Measurements from ENCODE around the gene PRR30. TPM values are rescaled to one million over a fixed set of nuclear protein-coding genes. Genes with fewer than 3 reads are reported as not detected.

Gene PRR30
- total RNA-seq, 1 experiment from 2014 or later: not detected

GRCh38 chr2:27093430-27094352 lies 45.5 kb downstream of the PRR30 start:
- intact Hi-C loops (cut with micrococcal nuclease): no loop called here
- DNase-seq (ENCODE audit: low read depth, low spot score): no peak
- Histone ChIP-seq H3K36me3 (ENCODE audit: control insufficient read depth in 1 of 2, insufficient read depth in 2 of 2, low read length in 2 of 2) (no peaks in the 10 kb centered on the region), H3K4me2 (ENCODE audit: low read length) (no peak overlapping the region), H4K20me1 (ENCODE audit: insufficient read depth) (no peaks in the 10 kb centered on the region), H3K9ac (ENCODE audit: low read length) (no peak overlapping the region), H2AFZ (ENCODE audit: low read depth, low read length, poor library complexity, severe bottlenecking) (no peak overlapping the region), H3K9me2 (ENCODE audit: insufficient read depth) (no peaks in the 10 kb centered on the region), H3K4me3 (replicated peaks in 1 of 2; ENCODE audit: low read depth in 1 of 2, low read length in 2 of 2) (no peak overlapping the region), H3K27me3 (ENCODE audit: insufficient read depth, low read length) (no peaks in the 10 kb centered on the region), H3K27ac (ENCODE audit: low read depth, low read length) (no peak overlapping the region), H3K79me2 (ENCODE audit: insufficient read depth, low read length) (no peaks in the 10 kb centered on the region), H3K9me3 (ENCODE audit: control insufficient read depth in 1 of 2, insufficient read depth in 1 of 2, low read depth in 1 of 2, low read length in 2 of 2) (no peaks in the 10 kb centered on the region), H3K4me1 (ENCODE audit: control insufficient read depth in 1 of 2, insufficient read depth in 2 of 2, low read length in 2 of 2) (peaks cover 0 to 9% of the 10 kb centered on the region in 2 experiments; a peak in 1 of 4 replicates)
- CTCF ChIA-PET: no interaction called here
- TF ChIP-seq, protein P1, sequence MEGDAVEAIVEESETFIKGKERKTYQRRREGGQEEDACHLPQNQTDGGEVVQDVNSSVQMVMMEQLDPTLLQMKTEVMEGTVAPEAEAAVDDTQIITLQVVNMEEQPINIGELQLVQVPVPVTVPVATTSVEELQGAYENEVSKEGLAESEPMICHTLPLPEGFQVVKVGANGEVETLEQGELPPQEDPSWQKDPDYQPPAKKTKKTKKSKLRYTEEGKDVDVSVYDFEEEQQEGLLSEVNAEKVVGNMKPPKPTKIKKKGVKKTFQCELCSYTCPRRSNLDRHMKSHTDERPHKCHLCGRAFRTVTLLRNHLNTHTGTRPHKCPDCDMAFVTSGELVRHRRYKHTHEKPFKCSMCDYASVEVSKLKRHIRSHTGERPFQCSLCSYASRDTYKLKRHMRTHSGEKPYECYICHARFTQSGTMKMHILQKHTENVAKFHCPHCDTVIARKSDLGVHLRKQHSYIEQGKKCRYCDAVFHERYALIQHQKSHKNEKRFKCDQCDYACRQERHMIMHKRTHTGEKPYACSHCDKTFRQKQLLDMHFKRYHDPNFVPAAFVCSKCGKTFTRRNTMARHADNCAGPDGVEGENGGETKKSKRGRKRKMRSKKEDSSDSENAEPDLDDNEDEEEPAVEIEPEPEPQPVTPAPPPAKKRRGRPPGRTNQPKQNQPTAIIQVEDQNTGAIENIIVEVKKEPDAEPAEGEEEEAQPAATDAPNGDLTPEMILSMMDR (IDR thresholded peaks at IDR 0.05 in 2 of 3, conservative IDR thresholded peaks at IDR 0.05 in 1 of 3; ENCODE audit: borderline replicate concordance in 1 of 3, insufficient read depth in 1 of 3, low read depth in 2 of 3, low read length in 2 of 3): no peak
- no peak for TF ChIP-seq CBX3 (IDR thresholded peaks at IDR 0.05; ENCODE audit: low read depth)
- no peak for TF ChIP-seq SIN3A (IDR thresholded peaks at IDR 0.05; ENCODE audit: low read depth)
- no peak for TF ChIP-seq SRF (IDR thresholded peaks at IDR 0.05; ENCODE audit: low read depth)
- no peak for TF ChIP-seq ZNF274 (IDR thresholded peaks at IDR 0.05; ENCODE audit: low read depth, low read length)
- RAD21 ChIA-PET (ENCODE audit: low non-redundant PET in 1 of 2, low total read pairs in 2 of 2, uncharacterized antibody in 2 of 2, unreplicated experiment in 2 of 2): no interaction called here
- no TSS peak for BruUV-seq (replicated peaks)
- POLR2A ChIA-PET: no interaction called here
- no peak for ATAC-seq

Data from HCT116 (cell line).